ENCODE results near the gene MIGA2.

DNA sequence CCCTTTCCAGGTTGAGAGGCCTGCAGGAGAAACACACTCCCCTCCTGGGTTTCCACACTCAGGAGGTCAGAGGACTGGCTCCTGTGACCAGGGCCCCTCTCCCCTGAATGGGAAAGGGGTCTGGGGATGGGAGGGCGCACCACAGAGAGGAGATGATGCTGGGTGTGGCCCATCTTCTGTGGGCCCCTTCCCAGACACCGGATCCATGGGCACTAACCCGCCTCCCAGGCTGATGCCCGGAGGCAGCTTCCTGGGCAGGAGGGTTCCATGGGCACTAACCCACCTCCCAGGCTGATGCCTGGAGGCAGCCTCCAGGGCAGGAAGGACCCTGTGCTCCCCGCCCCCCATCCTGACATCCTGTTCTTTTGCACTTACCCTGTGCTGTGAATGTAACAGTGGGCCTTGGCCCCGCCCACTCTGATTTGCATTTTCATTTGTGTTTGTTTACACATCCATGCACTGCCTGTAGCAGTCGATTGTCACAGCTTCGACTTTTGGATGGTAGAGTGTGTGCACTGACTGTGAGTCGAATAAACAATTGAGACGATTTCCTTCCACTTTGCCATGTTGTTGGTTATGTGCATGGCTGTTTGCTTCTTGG, 35.2 kb downstream of the MIGA2 start:
- TF ChIP-seq, protein P1, sequence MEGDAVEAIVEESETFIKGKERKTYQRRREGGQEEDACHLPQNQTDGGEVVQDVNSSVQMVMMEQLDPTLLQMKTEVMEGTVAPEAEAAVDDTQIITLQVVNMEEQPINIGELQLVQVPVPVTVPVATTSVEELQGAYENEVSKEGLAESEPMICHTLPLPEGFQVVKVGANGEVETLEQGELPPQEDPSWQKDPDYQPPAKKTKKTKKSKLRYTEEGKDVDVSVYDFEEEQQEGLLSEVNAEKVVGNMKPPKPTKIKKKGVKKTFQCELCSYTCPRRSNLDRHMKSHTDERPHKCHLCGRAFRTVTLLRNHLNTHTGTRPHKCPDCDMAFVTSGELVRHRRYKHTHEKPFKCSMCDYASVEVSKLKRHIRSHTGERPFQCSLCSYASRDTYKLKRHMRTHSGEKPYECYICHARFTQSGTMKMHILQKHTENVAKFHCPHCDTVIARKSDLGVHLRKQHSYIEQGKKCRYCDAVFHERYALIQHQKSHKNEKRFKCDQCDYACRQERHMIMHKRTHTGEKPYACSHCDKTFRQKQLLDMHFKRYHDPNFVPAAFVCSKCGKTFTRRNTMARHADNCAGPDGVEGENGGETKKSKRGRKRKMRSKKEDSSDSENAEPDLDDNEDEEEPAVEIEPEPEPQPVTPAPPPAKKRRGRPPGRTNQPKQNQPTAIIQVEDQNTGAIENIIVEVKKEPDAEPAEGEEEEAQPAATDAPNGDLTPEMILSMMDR (IDR thresholded peaks at IDR 0.05), result no peak
- TF ChIP-seq POLR2A (IDR thresholded peaks at IDR 0.05), result no peak
- no peak for TF ChIP-seq EP300 (IDR thresholded peaks at IDR 0.05)

Data from tibial nerve (tissue), 4 donors.